HG03565 (cell line): Measurements from ENCODE around the gene NQO2.
"Not testable (repeated sequence)": the region's sequence is repeated elsewhere in the genome, so short reads cannot be mapped to it uniquely, and the experiment has no call there.

Source experiments
- ATAC-seq: cut with Tn5 transposase; IDR thresholded peaks from one replicate; pipeline ENCODE4 v1.9.1; 2021; ENCODE audit warnings: mild to moderate bottlenecking, moderate library complexity; ENCODE audit not compliant: unreplicated experiment

NQO2 gene

DNA sequence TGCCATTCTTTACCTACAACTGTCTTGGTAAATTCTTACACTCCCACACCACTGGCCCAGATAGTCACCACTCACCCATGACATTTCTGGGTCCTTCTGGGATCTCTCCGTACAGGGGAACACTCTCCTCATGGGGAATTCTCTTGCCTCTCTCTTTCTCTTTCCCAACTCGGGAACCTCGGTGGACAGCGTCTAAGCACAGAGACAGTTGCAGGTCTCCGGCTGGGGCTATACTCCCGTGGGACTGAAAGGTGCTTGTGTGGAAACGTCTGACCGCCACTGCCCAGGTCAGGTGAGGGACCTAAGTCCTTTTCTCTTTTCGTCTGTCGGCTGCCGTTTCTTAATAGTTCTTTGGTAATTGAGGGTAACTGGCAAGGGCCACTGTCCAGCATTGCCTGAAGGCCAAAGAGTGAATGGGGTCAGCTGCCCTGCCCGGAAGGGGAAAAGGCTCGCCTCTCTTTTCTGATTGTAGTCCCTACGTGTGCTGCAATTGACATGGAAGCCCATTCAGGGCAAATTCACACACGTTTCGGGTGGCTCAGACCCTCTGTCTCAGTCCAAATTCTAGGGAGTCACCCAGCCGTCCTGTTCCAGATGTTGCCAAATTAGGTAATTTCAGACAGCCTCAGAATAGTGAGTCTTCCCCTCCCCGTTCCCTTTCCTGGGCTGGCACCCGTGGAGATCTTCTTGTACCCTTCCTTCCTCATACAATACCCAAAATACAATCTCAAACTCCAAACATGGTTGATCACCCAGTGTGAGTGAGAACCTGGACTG, 37.4 kb downstream of the NQO2 start:
- no peak for ATAC-seq

DNA sequence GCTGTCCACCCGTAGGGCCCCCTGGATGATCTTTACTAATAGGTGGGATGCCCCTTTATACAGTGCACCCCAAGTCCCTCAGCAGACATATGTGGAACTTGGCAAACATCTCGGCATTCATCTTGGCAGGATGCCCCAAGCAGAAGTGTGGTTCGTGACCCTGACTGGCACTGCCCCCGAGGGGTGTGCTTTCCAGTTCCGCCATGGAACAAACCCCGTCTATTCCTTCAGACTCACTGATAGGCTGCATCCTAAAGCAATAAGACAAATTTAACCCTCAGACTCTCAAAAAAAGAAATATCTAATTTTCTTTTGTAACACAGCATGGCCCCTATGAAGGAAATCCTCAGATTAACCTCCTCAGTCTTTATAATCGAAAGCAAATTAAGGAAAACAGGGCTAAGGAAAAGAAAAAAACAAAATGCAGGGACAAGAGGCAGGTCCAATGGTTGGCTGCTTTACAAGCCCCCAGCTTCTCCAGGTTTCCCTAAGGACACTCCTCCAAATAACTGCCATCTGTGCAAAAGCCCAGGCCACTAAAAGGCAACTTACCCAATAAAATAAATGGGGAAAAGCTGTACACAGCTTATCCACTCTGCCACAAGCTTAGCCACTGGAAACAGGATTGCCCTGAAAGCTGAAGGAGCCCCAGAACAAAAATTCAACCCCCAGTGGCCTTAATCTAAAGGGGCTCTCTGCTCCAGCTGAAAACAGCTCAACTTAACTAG, 38.1 kb downstream of the NQO2 start:
- no peak for ATAC-seq

DNA sequence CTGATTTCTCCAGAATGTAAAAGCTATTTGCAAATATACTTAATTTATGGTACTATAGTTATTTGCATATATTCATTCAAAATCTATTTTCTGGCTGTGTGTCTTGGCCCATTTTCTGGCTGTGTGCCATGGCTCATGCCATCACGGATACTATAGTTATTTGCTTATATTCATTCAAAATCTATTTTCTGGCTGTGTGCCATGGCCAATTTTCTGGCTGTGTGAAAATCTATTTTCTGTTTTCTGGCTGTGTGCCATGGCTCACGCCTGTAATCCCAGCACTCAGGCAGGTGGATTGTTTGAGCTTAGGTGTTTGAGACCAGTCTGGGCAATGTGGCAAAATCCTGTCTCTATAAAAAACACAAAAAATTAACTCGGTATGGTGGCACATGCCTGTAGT, 39.7 kb downstream of the NQO2 start:
- no peak for ATAC-seq

DNA sequence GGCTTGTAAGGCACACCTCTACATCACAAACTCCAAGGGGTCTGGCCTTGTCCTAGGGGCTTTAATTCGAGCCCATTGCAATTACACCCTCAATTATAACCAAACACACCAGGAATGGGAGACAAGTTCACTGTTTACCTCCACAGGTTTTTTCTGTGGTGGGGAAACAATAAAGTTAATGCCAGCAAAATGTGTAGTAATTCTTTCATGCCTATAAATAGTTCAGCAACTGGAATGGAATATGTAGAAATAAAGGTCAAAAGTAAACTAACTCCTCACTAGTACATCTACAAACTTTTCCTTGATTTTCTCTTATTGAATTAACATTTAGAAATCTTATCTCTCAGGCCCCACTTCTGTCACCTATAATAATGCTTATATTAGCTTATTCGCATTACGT, 41.5 kb downstream of the NQO2 start:
- no peak for ATAC-seq

DNA sequence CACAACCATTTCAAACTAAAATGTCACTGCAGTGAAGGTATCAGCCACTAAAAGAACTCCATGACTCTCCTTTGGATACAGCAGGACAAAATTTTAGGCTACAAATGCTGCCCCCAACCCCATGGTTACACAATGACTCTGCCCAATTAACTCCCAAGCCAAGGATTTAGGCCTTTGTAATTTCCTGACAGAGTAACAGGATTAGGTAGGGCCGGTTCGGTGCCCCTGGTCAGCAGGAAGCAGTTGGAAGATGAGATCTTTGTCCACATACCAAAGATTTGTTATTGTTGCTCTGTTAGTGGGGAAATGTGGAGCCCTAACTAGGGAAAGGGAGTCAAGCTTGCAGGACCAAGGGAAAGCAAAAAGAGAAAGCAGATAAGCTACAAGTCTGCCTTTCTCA, 41.9 kb downstream of the NQO2 start:
- no peak for ATAC-seq

DNA sequence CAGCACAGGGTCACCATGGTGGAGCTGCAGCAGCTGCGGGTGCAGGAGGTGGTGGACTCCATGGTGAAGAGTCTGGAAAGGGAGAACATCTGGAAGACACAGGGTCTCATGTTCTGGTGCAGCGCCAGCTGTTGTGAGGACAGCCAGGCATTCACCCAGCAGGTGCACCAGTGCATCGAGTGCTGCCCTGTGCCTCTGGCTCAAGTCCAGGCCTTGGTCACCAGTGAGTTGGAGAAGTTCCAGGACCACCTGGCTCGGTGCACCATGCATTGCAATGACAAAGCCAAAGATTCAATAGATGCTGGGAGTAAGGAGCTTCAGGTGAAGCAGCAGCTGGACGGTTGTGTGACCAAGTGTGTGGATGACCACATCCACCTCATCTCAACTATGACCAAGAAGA, 45.7 kb downstream of the NQO2 start:
- no peak for ATAC-seq

DNA sequence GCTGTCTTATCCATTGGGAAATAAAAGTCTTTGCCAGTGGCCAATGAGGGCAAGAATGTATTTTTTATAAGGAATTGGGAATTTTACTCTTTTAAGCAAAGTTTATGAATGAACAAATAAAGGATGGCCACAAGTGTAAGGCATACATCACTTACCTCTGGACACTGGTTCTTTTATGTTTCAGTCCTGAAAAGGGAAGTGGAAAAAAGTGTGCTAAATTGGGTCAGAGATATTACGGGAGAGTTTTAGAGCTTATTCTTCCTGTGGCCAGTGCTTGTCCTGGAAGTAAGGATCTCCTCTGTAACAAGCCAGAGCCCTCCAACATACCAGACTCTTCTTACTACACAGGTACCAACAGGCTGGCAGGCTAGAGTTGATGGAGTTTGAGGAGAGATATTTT, 46.1 kb downstream of the NQO2 start:
- no peak for ATAC-seq

DNA sequence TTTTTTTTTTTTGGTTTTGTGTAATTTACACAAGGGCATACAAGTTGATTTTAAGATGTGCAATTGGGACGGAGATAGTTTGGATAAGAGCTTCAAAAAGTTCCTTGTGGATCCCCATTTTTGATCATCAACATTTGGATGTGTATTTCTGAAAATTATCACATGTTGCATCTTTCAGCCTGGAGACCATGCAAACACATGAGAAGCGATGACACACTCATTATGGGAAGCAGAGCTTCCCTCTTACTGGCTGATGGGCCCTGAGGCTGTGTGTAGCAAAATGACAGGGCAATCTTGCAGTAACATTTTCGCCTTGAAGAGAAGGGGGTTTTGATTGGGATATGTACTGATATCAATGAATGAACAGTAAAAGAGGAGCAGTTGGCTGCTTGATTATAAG, 46.6 kb downstream of the NQO2 start:
- ATAC-seq: no peak

DNA sequence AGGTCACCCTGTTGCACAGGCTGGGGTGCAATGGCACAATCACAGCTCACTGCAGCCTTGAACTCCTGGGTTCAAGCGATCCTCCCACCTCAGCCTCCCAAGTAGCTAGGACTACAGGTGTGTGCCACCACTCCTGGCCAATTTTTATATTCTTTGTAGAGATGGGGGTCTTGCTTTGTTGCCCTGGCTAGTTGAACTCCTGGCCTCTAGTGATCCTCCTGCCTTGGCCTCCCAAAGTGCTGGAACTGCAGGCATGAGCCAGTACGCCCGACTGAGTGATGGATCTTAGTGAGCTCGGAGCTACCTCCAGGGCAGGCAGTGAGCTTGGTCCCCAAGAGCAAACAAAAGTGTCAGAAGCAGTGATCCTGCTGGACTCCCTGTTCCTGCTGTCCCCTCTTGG, 48.3 kb downstream of the NQO2 start:
- not testable (repeated sequence) for ATAC-seq

DNA sequence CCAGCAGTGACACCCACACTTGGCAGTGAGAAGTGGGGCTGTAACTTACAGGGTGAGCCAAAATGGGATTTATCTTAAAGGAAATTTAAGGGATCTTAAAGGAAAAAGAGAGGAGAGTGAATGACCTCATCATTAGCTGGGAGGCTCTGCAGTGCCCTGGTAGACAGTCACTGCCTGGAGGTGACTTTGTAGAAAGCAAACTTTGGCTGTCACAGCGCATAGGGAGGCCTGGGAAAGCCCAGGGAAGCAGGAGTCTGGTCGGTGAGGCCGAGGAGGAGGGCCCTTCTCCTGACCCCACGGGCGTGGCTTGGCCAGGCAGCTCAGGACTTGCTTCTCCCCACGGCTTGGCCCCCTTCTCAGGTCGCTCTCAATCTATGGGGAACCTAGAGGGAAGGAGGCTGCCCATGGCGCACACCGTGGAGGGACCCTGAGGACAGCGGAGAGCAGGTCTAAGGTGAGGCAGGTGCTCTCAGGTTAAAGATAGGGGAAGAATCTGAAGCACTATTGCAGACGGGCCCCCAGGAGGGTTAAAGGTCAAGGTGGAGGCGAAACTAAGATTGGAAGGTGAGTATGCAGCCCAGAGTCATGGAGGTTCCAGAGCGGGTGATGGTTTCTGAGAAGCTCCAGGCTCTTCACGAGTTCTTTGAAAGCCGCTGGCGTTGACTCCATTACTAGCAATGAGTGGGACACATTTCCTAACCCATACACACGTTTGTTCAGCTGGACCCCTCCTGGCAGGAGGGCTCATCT, 53.0 kb downstream of the NQO2 start:
- ATAC-seq: no peak

DNA sequence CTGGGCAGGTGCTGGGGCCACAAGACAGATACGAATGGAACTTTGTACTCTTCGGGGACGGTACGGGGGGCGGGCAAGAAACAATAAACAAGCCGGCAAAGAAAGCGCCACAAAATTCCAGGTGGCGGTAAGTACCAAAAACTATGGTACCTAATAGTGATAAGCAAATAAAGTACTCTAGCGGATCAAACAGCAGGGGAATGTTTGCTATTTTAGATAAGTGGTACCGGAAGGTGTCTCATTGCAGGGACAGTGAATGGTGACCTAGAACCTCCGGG, 53.5 kb downstream of the NQO2 start:
- ATAC-seq: no peak

DNA sequence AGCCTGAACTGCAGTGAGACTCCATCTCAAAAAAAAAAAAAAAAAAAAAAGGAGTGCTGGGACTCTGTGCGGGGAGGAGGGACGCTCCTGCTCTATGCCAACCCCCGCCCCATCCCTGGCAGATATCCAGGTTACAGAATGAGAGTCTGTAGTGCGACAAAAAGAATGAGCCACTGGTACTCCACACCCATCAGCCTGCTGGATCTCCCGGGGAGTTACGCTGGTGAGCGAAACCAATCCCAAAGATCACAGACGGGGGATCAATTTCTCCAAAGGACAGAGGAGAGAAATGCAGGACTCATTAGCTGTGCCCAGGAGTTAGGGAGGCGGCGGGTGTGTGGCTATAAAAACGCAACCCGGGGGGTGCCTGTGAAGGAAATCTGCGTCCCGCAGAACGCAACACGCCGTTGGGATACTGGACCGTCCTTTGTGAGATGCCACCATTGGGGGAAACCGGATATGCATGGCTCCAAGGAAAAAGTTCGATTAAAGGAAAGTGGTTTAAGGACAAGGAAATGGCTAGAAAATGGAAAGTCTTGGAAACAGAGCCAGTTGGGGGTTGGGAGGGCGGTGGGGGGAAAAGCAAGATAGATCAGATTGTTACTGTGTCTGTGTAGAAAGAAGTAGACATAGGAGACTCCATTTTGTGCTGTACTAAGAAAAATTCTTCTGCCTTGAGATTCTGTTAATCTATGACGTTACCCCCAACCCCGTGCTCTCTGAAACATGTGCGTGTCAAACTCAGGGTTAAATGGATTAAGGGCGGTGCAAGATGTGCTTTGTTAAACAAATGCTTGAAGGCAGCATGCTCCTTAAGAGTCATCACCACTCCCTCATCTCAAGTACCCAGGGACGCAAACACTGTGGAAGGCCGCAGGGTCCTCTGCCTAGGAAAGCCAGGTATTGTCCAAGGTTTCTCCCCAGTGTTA, 54.8 kb downstream of the NQO2 start:
- not testable (repeated sequence) for ATAC-seq

DNA sequence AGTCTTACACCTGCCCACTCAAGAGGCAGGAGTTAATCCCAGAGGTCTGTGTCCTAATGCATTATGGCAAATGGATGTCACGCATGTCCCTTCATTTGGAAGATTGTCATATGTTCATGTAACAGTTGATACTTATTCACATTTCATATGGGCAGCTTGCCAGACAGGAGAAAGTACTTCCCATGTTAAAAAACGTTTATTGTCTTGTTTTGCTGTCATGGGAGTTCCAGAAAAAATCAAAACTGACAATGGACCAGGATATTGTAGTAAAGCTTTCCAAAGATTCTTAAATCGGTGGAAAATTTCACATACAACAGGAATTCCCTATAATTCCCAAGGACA, 55.4 kb downstream of the NQO2 start:
- ATAC-seq: not testable (repeated sequence)

DNA sequence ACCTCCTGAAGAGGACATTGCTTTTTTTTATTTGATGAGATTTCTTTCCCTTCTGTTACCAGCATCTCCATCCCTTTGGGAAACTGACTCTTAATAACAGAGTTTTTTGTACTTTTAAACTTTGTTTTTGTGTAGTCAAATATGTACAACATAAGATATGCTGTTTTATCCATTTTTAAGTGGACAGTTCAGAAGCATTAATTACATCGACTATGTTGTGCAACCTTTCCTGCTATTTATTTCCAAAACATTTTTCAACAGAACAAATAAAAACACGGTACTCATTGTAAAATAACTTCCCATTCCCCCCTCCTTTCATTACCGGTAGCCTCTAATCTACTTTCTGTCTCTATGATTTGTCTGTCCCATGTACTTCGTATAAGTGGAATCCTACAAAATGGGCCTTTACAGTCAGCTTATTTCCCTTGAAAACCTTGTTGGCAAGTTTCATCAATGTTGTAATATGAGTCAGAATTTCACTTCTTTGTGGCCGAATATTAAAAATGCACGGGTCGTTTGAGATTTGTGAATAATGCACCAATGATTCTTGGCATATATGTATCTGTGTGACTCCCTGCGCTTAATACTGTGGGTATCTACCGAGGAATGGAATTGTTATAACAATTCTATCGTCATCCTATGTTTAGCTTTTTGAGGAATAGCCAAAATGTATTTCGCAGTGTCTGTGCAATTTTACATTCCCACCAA, 57.5 kb downstream of the NQO2 start:
- ATAC-seq: no peak

DNA sequence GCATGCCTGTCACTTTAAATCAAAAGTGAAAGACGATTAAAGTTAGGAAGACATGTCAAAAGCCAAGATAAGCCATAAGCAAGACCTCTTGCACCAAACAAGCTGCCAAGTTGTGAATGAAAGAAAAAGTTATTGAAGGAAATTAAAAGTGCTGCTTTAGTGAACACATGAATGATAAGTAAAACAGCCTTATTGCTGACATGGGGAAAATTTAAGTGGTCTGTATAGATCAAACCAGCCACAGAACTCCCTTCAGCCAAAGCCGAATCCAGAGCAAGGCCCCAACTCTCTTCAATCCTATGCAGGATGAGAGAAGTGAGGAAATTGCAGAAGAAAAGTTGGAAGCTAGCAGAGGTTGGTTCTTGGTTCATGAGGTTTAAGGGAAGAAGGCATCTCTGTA, 59.3 kb downstream of the NQO2 start:
- ATAC-seq: no peak

DNA sequence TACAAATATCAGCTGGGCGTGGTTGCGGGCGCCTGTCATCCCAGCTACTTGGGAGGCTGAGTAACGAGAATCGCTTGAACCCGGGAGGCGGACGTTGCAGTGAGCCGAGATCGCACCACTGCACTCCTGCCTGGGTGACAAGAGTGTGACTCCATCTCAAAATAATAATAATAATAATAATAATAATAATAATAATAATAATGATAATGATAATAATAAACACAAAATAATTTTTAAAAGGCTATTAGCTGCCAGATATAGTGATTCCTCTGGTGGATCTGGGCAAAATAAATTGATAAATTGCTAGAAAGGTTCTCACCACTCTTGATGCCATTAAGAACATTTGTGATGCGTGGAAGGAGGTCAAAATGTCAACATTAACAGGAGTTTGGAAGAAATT, 60.4 kb downstream of the NQO2 start:
- not testable (repeated sequence) for ATAC-seq

DNA sequence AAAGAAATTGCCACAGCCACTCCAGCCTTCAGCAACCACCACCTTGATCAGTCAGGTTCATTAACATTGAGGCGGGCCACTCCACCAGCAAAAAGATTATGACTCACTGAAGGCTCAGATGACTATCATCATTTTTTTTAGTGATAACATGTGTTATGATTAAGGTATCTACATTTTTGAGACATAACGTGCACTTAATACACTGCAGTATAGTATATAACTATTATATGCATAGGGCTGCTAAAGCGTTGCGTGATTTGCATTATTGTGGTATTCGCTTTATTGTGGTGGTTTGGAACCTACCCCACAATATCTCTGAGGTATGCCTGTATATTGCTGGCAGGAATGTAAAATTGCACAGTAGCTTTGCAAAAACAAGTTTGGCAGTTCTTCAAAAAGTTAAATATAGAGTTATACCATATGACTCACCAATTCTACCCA, 61.8 kb downstream of the NQO2 start:
- no peak for ATAC-seq

DNA sequence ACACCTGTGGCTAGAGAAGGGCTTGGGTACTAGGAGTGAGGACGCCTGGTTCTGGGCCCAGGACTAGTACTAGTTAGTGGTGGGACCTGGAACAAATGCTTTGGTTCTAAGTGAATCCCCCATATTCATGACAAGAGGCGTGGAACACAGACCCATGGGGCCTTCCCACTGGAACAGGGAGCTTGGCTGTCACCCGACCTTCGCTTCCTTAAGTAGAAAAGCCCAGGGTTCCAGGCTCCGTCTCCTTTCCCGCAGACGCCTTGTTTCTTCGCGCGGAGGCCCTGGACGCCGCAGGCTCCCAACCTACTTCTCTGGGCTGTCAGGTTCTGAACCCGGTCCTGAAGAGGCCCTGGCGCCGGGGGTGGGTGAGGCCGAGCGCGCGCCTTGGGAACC, 63.6 kb downstream of the NQO2 start:
- not testable (repeated sequence) for ATAC-seq

DNA sequence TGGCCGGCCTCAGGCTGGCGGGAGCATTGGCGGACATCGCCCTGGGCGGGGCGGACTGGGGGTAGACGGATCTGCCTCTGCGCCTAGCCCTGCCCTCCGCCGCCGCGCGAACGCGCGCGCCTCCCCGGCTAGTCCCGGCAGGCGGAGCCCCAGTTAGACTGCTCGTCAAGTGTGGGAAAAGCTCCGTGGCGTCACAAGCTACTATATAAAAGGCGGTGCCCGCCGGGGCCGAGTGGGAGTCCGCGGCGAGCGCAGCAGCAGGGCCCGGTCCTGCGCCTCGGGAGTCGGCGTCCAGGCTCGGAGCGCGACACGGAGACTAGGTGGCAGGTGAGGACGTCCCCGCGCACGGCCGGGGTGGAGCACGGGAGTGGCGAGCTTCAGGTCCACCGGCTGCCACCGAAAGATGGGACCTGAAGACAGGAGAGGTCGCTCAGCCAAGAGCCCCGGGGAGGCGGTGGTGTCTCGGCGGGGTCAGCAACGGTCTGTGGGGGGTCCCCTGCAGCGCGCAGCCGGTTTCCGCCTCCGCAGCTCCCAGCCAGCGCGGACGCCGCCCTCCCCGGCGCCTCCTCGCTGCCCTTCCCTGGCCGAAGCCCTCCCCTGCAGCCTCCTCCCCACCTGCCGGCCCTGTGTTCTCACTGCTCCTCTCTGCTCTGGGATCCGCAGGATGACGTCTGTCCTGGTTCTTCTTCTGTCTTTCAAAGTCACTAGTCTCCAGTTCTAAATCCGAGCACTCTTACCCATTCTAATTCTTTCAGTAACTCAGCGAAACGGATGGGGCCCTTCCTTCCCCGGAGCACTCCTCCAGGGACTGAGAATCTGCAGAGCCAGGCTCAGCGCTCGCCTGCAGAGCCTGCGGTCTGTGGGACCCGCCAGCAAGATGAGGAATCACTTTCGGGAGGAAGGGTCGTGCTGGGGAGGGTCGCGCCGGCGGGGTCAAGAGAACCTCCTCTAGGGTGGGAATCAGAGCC, 64.3 kb downstream of the NQO2 start:
- ATAC-seq: peak; percentile 37
